ENCODE measurements around the gene SLCO4C1. TPM values are rescaled to one million over a fixed set of nuclear protein-coding genes. Genes with fewer than 3 reads are reported as not detected.

Gene SLCO4C1
- total RNA-seq, 6 experiments from 2014 or later, result 2.0 to 10.5 (median 5.5) TPM

- Histone ChIP-seq H3K27ac (no peak overlapping the region), H3K4me1 (no peaks in the 10 kb centered on the region), H3K4me3 (no peak overlapping the region), H3K36me3 (no peaks in the 10 kb centered on the region), H3K9me3 (no peaks in the 10 kb centered on the region), H3K27me3 (no peaks in the 10 kb centered on the region)
- intact Hi-C loops (cut with DNase I), result no loop called here
- 100% methylated on average over 1 of the region's 1 CpG for WGBS (ENCODE audit: insufficient coverage, low coverage, low lambda C conversion rate, missing lambda C conversion rate)
- no peak for TF ChIP-seq POLR2A (IDR thresholded peaks at IDR 0.05)
- TF ChIP-seq, protein P1, sequence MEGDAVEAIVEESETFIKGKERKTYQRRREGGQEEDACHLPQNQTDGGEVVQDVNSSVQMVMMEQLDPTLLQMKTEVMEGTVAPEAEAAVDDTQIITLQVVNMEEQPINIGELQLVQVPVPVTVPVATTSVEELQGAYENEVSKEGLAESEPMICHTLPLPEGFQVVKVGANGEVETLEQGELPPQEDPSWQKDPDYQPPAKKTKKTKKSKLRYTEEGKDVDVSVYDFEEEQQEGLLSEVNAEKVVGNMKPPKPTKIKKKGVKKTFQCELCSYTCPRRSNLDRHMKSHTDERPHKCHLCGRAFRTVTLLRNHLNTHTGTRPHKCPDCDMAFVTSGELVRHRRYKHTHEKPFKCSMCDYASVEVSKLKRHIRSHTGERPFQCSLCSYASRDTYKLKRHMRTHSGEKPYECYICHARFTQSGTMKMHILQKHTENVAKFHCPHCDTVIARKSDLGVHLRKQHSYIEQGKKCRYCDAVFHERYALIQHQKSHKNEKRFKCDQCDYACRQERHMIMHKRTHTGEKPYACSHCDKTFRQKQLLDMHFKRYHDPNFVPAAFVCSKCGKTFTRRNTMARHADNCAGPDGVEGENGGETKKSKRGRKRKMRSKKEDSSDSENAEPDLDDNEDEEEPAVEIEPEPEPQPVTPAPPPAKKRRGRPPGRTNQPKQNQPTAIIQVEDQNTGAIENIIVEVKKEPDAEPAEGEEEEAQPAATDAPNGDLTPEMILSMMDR (IDR thresholded peaks at IDR 0.05), result no peak
- ATAC-seq (no peak), DNase-seq (no peak)
Measured at GRCh38 chr5:102314328-102314727, 18.2 kb upstream of the SLCO4C1 start.

- H3K27ac ChIP-seq, result no peak overlapping the region
- no peaks in the 10 kb centered on the region for H3K36me3 ChIP-seq
- no peak for ATAC-seq
- H3K27me3 ChIP-seq, result no peaks in the 10 kb centered on the region
- TF ChIP-seq, protein P1 (IDR thresholded peaks at IDR 0.05), result no peak
- no peak for TF ChIP-seq POLR2A (IDR thresholded peaks at IDR 0.05)
- DNase-seq, result no peak
- H3K4me3 ChIP-seq, result no peak overlapping the region
- WGBS (ENCODE audit: insufficient coverage, low coverage, low lambda C conversion rate, missing lambda C conversion rate), result 79% methylated on average over 2 of the region's 2 CpGs
- intact Hi-C loops (cut with DNase I), result no loop called here
- no peaks in the 10 kb centered on the region for H3K4me1 ChIP-seq
- no peaks in the 10 kb centered on the region for H3K9me3 ChIP-seq
Measured at GRCh38 chr5:102313912-102314311, 17.8 kb upstream of the SLCO4C1 start.

DNA sequence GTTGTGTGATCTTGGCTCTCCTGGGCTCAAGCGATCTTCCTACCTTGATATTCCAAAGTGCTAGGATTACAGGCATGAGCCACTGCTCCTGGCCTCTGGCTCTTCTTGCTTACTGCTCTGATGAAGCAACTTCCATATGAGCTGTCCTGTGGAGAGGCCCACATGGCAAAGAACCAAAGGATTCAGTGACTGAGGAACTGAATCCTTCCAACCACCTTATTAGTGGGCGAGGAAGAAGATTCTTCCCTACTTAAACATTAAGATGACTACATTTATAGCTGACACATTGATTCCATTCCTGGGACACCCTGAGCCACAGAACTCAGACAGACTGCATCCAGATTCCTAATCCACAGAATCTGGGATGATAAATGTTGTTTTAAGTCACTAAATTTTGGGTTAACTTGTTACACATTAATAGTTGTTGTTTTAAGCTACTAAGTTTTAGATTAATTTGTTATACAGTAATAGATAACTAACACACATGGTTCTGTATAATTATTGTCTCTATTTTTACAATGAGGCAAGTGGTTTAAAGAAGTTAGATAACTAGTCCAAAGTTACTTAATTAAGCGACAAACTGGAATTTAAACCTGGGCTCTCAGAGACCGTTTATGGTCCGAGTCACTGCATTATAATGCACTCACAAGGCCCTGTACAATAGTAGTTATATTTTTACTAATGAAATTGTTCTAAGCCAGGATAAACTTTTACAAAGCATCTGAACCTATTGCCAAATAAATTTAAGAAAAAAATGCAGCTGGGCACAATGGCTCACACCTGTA is 16.7 kb upstream of the SLCO4C1 start:
- Histone ChIP-seq H3K36me3 (no peaks in the 10 kb centered on the region), H3K9me3 (no peaks in the 10 kb centered on the region), H3K4me1 (no peaks in the 10 kb centered on the region), H3K27ac (no peak overlapping the region), H3K4me3 (no peak overlapping the region), H3K27me3 (no peaks in the 10 kb centered on the region)
- TF ChIP-seq POLR2A (IDR thresholded peaks at IDR 0.05), result no peak
- TF ChIP-seq, protein P1 (IDR thresholded peaks at IDR 0.05), result no peak
- ATAC-seq, result no peak
- intact Hi-C loops (cut with DNase I), result no loop called here
- WGBS (ENCODE audit: insufficient coverage, low coverage, low lambda C conversion rate, missing lambda C conversion rate), result 73% methylated on average over 4 of the region's 5 CpGs
- no peak for DNase-seq

DNA sequence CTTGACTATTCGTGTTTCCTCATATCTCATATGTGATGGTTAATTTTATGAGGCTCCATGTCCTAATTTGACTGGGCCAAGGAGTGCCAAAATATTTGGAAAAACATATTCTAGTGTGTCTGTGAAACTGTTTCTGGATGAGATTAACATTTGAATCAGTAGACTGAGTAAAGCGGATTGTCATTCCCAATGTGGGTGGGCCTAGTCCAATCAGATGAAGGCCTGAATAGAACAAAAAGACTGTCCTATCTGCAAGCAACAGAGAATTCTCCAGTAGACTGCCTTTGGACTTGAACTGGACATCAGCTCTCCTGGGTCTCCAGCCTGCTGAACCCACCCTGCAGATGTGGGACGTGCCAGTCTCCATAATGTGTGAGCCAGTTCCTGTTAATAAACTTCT is 13.5 kb upstream of the SLCO4C1 start:
- TF ChIP-seq, protein P1 (IDR thresholded peaks at IDR 0.05), result no peak
- no peak for TF ChIP-seq POLR2A (IDR thresholded peaks at IDR 0.05)
- DNase-seq, result no peak

More for the DNA sequence above, 13.5 kb upstream of the SLCO4C1 start:
- H3K9me3 ChIP-seq, result no peaks in the 10 kb centered on the region
- intact Hi-C loops (cut with DNase I), result no loop called here
- H3K36me3 ChIP-seq, result no peaks in the 10 kb centered on the region
- 87% methylated on average over 3 of the region's 3 CpGs for WGBS (ENCODE audit: insufficient coverage, low coverage, low lambda C conversion rate, missing lambda C conversion rate)
- H3K4me3 ChIP-seq, result no peak overlapping the region
- no peak overlapping the region for H3K27ac ChIP-seq
- ATAC-seq, result no peak
- no peaks in the 10 kb centered on the region for H3K27me3 ChIP-seq
- no peaks in the 10 kb centered on the region for H3K4me1 ChIP-seq
